GM18909 (cell line): ENCODE data around the gene HOXA9.

ENCODE experiments used
- ATAC-seq: cut with Tn5 transposase; IDR thresholded peaks from one replicate; pipeline ENCODE4 v1.9.1; 2021; ENCODE audit warnings: mild to moderate bottlenecking; ENCODE audit not compliant: unreplicated experiment, poor library complexity

Gene HOXA9

GRCh38 chr7:27189295-27189996 lies 24.1 kb upstream of the HOXA9 start:
- ATAC-seq, result no peak

- ATAC-seq, result no peak
Observed at GRCh38 chr7:27188386-27189294, 23.3 kb upstream of the HOXA9 start.

DNA sequence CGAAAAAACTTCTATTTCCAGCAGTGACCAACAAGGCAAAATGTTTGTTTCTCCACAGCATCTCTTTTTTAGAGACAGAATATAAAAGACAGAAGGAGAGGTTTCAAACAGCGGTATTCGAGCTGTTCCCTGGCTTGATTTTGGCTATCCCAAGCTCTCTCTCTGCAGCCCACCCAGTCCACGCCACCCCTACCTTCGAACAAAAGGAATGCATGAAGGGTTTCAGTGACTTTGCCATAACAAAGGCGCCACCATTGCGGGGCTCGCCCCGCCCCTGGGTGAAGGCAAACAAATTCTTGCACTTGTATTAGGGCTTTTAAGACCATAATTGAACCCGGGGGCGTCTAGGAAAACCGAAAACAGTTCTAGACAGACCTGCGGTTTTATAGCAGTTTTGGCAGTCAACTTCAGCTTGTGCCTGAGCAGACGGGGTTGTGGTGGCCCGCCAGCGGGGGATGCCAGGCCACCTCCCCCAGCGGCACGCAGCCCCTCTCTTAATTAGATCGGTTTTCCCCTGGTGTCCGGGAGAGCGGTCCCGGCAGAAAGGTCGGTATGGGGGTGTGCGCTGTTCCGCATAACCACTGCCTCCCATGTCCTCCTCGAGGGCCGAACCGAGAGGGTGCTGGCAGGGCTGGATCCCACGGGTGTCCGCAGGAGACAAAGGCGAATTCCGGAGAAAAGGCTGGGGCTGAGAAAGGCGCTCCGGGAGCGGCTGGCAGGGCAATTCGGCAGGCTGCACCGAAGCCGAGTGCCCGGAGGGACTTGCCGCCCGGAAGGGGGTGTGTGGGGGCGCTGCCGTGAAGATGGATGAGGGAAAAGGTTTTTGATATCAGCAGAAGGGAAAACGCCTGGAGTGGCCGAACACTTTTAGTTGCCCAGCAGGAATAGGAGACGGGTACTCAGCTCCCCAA lies 22.4 kb upstream of the HOXA9 start:
- no peak for ATAC-seq

DNA sequence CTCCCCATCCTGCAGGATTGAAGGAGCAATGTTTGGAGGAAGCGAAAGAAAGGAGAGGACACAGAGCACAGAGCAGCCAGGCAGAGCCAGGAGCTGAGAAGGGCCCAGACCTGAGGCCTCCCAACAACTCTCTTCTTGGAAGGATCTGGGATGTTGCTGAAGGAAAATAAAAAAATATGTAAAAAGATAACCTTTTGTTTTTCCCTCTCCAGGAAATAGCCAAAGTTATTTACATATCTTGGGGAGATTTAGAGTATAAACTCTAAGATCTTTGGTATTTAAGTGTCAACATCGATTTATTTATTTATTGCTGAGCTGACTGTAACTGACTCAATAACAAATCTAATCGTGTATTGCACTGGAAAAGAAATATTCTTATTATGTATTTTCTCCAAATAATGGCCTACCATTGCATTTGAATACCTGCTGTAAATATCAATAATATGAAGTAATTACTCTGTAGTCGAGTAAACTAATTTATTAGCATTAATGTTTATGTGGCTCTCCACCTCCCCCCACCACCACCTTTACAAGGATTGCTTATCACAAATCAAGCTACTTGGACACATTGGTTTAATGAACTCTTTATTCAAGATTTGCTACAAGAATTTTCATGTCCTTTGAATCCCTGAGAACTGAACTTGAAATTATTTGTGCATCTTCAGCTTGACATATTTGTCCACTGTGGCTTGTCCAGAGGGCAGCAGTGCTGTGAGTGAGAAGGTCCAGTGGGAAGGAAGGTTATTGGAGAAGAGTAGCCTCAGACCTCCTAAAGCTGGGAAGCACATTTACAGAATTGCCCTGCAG lies 21.5 kb upstream of the HOXA9 start:
- no peak for ATAC-seq

DNA sequence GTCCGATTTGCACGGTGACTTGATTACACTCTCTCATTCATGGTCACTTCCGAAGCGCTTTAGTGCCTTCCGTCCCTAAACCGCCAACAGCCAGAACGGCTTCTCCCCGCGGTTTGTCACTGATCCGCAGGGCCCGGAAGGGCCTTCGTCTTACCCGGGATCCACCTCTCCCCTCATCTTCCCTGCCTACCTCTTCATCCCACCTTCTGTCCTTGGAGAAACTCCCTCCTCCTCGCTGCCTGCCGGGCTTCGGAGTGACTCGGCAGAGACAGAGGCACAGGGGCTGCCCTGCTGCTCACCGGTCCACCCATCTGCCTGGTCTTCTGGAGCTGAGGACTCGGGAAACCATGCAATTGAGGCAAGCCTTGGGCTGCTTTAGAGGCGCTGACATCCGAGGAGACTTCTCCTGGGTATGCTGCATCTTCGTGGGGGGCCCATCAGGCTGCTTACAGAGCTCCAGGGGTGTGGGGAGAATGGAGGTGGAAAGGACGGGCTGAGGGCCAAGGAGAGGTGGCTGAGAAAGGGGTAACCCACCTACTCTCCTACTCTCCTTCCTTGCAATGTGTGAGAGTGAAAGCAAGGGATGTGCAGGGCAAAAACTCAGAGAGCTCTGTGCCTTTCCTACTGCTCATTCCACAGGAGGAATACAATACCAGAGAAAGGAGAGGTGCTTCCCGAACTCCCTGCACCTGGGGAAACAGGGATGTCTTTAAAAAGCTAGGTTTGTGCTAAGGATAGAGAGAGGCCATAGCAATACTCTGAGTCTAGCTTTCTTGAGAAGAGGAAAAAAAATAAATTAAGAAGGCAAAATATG lies 20.7 kb upstream of the HOXA9 start:
- no peak for ATAC-seq

GRCh38 chr7:27185013-27185853 lies 19.9 kb upstream of the HOXA9 start, which contains the start of gene HOXA11:
TSS of gene HOXA11 (minus strand) at chr7:27185232. CDS start at chr7:27185144, 88 bp downstream.
- no peak for ATAC-seq

DNA sequence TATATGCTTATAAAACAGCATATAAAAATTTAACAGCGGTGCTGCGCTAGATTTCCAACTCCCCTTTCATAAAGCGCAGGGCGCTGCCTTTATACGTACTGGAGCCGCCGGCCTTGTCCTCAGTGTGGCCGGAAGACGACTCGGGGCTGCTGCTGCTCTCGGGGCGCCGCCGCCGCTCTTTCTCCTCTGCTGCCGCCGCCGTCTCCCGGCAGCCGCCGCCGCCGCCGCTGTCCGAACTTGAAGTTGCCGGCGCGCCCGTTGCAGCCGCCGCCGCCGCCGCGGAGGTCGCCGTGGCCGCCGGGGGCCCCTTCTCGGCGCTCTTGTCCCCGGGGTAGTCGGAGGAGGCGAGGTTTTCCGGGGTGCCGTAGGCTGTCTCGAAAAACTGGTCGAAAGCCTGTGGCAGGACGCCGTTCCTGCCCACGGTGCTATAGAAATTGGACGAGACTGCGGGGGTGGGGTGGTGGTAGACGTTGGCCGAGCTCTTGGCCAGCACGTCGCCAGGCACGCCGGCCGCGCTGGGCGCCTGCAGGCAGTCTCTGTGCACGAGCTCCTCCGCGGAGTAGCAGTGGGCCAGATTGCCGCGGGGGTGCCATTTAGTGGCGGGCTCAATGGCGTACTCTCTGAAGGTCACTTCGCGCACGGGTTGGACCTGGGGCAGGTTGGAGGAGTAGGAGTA lies 19.1 kb upstream of the HOXA9 start:
- no peak for ATAC-seq

- ATAC-seq, result no peak
Observed at GRCh38 chr7:27183682-27184336, 18.5 kb upstream of the HOXA9 start.

- no peak for ATAC-seq
Observed at GRCh38 chr7:27182861-27183681, 17.7 kb upstream of the HOXA9 start.

DNA sequence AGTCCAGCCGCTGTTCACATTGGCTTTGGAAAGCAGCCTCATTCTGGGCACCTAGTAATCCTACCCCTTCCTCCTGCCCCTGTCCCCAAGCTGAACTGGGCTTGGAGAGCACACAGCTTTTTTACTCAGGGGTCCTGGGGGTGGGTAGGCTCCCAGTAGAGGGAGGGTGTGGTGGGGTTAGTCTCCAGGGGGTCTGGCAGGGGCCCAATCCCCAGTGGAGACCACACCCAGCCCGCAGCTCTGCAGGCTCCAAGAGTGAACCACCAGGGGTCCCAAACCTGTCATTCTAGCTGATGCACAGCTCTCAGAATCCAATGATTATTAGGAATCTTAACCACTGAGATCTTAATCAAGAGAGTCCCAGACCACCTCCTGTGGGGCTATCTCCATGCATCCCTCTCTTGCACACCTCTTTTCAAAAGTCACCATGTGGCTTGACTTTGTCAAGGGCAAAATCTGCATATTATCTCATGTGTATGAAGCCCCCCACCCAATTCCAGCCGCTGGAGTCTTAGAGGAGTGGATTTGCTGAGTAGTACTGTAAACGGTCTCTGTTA lies 17.0 kb upstream of the HOXA9 start:
- ATAC-seq, result no peak

- no peak for ATAC-seq
Observed at GRCh38 chr7:27181795-27182275, 16.5 kb upstream of the HOXA9 start.

GRCh38 chr7:27180431-27181420 lies 15.4 kb upstream of the HOXA9 start:
- no peak for ATAC-seq

GRCh38 chr7:27179503-27180430 lies 14.4 kb upstream of the HOXA9 start:
- ATAC-seq, result no peak
